DMS 273 (cell line): Measurements from ENCODE around the gene BEST2.

Experiments used
- DNase-seq: peaks from one replicate; lab custom pipeline; 2025; ENCODE audit not compliant: unreplicated experiment; lab: John Stamatoyannopoulos, UW

BEST2 gene

GRCh38 chr19:12785431-12786031, 33.9 kb downstream of the BEST2 start:
- DNase-seq = no peak

GRCh38 chr19:12786141-12786870, 34.7 kb downstream of the BEST2 start:
- DNase-seq = no peak

- no peak for DNase-seq
These were observed 35.4 kb downstream of the BEST2 start for GRCh38 chr19:12786952-12787351.

GRCh38 chr19:12787458-12787857, 35.9 kb downstream of the BEST2 start:
- no peak for DNase-seq

- DNase-seq = peak; percentile 66
These were observed 36.6 kb downstream of the BEST2 start for GRCh38 chr19:12788042-12788681.

GRCh38 chr19:12788682-12789097, 37.1 kb downstream of the BEST2 start:
- peak; percentile 95 for DNase-seq

- DNase-seq = peak; percentile 82
These were observed 37.7 kb downstream of the BEST2 start for GRCh38 chr19:12789098-12789903.

GRCh38 chr19:12789904-12790619, 38.5 kb downstream of the BEST2 start:
- DNase-seq = peak; percentile 99

GRCh38 chr19:12790628-12791344, 39.2 kb downstream of the BEST2 start:
- no peak for DNase-seq

GRCh38 chr19:12791345-12792050, 39.9 kb downstream of the BEST2 start, which contains the start of gene JUNB:
JUNB (plus strand) TSS chr19:12791486; CDS start chr19:12791772, 286 bp downstream.
- DNase-seq = peak; percentile 98

GRCh38 chr19:12792051-12792852, 40.7 kb downstream of the BEST2 start:
- peak; percentile 92 for DNase-seq

GRCh38 chr19:12792853-12793289, 41.3 kb downstream of the BEST2 start:
- peak; percentile 68 for DNase-seq

- DNase-seq = peak; percentile 98
These were observed 42.0 kb downstream of the BEST2 start for GRCh38 chr19:12793290-12794195.

GRCh38 chr19:12794196-12794941, 42.8 kb downstream of the BEST2 start:
- no peak for DNase-seq

- DNase-seq = no peak
These were observed 43.4 kb downstream of the BEST2 start for GRCh38 chr19:12794971-12795381.

GRCh38 chr19:12796146-12797071, 44.8 kb downstream of the BEST2 start:
- DNase-seq = peak; percentile 94
